GM12872 (cell line): ENCODE measurements around the gene RPTOR.

Experiments used
- CTCF ChIP-seq: IDR thresholded peaks from 3 replicates; pipeline ENCODE4 v1.5.1; 2011; ENCODE audit warnings: low read depth, mild to moderate bottlenecking, low read length, moderate library complexity; ENCODE audit not compliant: insufficient read depth

The RPTOR gene

GRCh38 chr17:80663781-80664206 lies 119.2 kb downstream of the RPTOR start:
- TF ChIP-seq CTCF, result no peak

- no peak for TF ChIP-seq CTCF
Measured at GRCh38 chr17:80664217-80664790, 119.7 kb downstream of the RPTOR start.

DNA sequence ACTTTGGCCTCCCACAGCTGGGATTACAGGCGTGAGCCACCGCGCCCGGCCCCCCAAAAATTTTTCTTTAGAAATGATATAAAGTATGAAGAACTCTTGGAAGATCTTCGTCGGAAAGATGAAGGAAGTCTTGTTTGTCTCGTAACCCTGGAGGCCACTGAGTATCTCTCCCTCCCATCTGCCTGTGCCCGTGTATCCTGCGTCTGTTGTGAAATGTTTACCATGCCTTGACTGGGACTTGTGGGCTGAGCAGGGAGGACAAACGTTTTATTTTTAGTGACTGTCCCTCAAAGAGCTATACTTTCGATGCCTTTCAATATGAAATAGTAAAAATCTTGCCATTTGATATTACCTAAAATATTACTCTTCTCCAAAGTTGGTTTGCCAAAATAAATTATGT lies 121.2 kb downstream of the RPTOR start:
- no peak for TF ChIP-seq CTCF

- TF ChIP-seq CTCF, result no peak
Measured at GRCh38 chr17:80666867-80667266, 122.2 kb downstream of the RPTOR start.

- TF ChIP-seq CTCF, result no peak
Measured at GRCh38 chr17:80667462-80668277, 123.0 kb downstream of the RPTOR start.

GRCh38 chr17:80668375-80669148 lies 123.9 kb downstream of the RPTOR start:
- no peak for TF ChIP-seq CTCF
